NCI-H187 treated with DMSO at 0.1 percent for 48 hours (cell line): ENCODE data around the gene RASGRP3.

Experiments used
- DNase-seq: peaks from one replicate; lab custom pipeline; 2025; lab: John Stamatoyannopoulos, UW

The RASGRP3 gene

DNA sequence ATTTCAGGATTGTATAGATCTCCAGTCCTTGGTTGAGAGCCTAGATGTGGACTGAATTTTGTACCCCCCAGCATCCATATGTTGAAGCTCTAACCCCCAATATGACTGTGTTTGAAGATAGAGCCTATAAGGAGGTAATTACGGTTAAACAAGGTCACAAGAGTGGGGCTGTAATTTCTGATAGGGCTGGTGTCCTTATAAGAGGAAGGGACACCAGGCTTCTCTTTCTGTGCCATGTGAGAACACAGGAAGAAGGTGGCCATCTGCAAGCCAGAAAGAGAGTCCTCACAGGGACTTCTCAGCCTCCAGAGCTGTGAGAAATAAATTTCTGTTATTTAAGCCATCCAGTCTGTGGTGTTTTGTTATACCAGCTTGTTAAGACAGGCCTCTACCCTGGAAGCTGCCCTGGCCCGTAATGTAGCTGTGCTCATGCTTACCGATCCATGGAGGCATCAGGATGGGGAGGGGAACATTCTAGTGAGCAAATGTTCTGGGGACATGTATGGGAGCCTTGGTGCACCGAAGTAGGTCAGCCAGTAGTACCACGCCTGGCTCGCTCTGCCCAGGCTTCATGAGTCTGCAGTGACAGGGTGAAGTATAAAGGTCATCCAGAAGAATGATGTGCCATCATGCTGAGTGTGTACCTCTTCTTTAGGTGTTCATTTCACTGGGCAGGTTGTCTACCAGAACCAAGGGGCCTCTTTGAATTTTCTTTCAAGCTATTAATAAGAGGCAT lies 16.1 kb downstream of the RASGRP3 start:
- DNase-seq, result no peak

DNA sequence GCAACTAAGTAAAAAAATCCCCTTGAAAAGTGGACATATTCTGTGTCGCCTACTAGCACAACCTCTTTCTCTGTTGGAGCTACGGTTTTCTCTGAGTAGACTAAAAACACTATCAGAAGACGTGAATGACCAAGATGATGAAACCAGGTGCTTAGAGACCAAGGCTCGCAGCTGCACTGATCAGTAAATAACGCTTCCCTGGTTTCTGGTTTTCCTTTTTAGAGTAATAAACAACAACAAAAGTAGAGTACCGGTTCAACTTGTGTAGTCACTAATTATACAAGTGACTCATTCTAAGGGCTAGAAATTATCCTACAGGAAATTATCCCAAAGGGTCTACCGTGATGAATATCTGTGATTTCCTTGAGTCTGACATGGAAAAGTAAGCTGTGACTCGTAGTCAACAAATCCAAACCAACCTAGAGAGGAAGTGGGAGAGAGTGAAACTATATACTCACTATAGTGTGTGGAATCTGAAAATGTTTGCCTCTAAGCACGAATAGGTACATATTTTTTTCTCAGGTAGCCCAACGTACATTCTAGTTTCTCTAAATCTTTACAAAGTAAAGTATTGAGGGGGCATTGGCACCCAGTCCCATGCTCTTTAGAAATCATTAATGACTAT lies 17.8 kb downstream of the RASGRP3 start:
- DNase-seq, result no peak

DNA sequence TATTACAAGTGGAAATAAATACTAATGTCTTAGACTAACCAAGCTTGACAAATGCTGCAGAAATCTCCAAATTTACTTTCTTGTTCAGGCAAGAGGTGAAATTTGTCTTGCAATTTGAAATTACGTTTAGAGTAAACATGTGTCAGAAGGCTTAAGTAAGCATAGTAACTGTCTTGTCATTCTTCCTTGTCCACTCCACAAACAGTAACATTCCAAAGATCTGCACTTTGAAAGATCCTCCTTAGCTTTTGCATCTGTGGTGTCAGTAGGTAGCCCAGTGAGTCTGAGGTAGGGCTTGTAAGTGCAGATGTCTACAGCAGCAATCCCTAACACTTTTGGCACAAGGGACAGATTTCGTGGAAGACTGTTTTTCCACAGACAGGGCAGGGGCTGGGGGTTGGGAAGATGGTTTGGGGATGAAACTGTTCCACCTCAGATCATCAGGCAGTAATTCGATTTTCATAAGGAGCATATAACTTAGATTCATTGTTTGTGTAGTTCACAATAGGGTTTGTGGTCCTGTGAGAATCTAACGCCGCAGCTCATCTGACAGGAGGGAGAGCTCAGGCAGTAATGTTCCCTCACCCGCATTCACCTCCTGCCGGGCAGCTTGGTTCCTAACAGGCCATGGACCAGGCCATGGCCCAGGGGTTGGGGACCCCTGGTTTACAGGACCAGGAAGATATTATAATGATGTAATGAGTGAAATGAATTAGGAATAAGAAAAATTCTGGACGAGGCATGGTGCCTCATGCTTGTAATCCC lies 18.6 kb downstream of the RASGRP3 start:
- DNase-seq, result no peak

DNA sequence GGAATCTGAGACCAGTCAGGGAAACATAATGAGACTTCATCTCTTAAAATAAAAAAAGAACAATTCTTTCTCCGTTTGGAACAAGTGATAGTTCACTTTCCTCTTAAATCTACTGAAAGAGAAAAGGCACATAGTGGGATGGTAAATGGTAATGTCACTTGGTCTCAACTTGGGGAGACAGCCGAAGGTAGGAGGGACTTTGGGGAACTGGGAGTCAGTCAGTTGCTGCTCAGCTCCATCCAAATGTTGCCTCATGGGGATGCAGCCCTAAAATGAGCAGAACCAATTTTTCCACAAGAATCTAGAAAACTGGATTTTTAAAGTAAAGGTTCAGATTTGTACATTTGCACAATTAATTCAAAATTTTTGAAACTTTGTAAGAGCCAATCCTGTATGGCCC lies 19.2 kb downstream of the RASGRP3 start:
- DNase-seq, result no peak

DNA sequence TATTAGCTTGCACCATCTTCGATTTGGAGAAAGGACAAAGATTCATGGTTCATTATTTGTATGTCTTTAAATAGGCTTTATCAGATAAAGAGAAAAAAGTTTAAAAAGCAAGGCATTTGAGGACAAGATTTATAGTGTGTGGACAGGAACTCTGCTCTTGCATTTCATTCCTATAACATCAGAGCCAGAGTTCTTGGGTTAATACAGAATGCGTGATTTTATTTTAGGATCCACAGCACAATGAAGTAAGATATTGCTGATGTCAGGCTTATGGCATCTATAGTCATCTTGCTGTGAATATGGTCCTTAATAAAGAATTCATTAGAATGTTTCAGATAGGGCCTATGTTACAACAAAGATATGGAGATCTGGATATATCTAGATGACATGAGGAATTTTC lies 19.7 kb downstream of the RASGRP3 start:
- DNase-seq, result no peak

DNA sequence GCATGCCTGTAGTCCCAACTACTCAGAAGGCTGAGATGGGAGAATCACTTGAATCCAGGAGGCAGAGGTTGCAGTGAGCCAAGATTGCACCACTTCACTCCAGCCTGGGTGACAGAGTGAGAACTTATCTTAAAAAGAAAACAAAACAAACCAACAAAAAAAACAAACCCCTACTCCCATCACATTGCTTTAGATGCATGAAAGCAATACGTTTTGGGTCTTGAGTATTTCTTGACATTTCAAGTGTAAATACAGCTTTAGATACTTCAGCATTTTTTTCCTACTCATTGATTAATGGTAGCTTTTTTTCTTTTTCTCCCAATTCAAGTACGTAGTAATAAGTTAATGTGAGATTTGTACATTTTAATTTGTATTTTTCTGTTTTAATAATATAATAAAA lies 20.3 kb downstream of the RASGRP3 start:
- DNase-seq, result no peak

DNA sequence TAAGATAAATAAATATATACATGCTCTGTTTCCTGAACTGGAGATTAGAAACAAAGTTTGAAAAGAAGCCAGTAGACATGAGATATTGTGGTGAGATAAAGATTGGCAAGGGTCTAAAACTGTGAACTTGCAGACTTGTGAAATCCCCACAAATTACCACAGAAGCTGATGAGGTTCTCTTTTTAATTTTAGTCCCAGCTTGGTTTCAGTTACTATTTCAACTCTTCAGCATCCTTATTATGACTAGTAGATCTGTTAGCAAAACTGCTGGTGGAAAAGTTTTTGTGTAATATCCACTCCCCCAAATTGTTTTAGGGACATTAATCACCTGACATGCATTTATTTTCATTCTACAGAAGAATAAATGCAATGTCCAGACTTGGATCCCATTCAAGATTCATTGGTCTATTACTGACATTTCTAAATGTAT lies 20.8 kb downstream of the RASGRP3 start:
- DNase-seq, result no peak

DNA sequence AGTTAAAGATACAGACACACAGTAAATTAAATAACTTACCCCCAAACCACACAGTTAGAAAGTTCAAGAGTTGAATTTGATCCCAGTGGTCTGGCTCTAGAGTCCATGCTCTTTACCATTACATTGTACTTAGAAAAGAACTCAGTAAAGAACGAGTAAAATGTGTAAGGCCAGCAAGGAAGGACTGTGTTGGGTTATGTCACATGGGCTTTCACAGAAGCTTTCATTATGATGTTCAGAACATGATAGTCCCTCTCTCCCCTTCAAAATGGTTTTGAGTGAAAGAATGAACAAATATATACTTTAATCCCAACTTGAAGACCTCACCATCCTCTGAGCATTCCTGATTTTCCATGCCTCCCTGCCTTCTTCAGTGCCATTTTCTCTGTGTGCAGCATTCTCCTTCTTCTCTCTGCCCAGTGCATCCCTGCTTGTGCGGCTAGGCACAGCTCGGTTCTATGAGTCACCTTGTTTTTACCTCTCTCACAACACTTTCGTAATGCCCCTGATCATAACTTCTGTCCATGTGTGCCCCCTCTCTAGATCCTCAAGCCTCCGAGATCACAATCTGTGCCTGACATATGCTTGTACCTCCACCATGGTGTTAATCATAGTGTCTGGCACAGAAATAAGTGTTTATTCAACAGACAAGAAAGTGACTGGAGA lies 22.0 kb downstream of the RASGRP3 start:
- DNase-seq, result no peak

DNA sequence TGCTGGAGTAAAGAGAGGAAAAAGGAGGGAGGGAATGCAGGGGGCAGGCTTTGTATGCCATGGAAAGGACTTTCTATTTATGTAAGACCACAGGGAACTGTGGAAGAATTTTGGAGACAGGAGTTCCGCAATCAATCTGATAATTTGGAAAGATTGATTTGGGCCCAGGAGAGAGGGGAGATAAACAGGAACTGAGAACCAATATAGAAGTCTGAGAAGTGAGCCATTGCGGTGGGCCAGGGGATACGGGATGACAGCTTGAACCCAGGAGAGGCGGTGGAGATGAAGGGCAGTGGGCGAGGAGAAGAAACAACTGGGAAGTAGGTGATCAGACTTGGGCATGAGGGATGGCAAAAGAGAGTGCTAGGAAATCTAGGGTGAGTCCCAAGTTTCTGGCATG lies 23.7 kb downstream of the RASGRP3 start:
- DNase-seq, result no peak

DNA sequence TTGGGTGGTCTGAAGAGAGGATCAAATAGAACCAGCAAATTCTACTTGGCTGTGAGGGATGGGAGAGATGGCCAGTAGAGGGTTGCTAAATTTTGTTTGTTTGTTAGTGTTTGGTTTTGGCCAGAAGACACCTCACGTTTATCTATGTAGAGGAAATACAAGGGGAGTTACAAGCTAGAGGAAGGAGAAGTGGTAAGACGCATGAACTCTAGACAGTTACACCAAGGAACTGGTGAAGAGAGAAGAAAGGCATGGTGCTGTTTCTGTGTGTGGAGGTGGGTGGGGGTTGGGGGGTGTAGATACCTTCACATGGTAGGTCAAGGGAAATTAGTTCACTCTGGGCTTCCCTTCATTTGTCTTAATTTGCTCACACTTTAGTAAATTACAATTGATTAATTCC lies 25.6 kb downstream of the RASGRP3 start:
- no peak for DNase-seq

DNA sequence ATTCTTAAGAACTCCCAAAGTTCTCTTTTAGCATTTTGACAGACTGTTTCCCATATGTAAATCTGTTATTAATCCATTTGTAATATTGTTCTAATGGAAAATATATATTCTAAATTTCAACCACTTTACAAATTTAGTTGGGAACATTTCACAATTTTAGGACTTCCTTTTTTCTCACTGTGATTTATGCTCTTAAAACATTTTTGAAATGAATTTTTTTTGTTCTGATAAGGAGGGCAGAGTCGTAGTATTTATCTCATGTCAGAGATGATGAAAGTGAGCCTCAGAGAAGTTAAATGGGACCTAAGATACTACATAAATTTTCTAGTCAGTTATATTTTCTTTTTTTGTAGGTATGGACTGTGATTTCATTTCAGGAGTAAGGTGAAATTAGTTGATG lies 26.6 kb downstream of the RASGRP3 start:
- DNase-seq, result no peak

DNA sequence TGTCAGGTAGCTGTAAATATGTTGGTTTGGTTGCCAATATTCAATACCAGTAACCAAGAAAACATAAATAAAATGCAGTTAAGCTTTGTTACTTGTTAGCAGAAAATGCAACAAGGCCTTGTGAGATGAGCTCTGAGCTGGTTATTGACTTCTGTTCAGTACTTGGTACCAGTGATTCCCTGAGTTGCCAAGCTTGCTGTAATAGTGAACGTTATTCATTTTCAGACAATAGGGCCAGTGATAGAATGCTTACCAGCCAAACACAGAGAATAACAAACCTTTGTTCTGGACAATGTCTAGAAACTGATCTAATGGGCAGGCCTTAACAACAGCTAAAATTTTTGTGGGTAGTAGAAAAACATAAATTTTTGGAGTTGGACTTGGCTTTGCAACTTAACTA lies 29.5 kb downstream of the RASGRP3 start:
- no peak for DNase-seq

DNA sequence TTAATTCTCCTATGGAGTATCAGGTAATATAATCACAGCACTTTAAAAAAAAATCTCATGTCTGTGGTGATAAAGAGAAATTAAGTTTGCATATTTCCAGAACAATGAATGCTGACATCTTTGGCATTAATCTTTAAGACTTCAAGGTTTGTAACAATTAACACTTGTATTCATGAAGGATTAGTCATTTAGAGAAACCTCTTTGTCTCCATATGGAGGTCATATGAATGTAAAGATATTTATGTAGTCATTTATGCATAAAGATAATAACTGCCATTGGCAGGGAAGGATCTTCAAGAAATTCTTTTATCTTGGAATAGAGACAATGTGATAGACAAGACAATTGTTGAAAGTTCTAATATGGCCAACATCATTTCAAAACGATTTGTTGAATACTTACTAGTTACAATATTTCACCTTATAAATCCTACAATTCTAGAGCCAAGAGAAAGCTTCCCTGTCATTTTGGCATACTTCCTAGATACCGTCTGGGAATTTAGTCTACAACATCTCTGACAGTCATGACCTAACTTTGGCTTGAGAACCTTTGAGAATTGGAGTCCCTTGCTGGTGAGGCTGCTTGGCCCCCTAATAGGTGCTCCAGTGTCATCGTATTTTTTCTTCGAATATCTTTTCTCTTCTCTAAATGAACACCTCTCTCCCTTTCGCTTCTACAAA lies 33.6 kb downstream of the RASGRP3 start:
- no peak for DNase-seq

DNA sequence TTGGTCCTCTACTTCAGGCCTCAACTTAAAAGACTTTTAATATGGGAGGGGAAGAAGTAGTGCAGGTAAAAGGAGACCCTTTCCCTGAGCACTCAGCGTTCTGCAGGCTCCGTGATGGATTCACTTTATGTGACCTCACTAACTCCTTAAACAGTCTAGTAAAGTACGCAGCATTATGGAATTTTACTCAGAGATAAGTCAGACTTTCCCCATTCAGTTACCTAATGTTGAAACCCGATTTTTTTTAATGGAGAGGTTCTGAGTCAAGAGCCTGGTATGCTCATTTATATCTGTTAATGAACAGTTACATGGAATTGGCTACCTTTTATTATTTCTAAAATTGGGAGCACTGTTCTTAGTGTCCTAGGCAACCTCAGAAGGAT lies 34.1 kb downstream of the RASGRP3 start:
- no peak for DNase-seq

DNA sequence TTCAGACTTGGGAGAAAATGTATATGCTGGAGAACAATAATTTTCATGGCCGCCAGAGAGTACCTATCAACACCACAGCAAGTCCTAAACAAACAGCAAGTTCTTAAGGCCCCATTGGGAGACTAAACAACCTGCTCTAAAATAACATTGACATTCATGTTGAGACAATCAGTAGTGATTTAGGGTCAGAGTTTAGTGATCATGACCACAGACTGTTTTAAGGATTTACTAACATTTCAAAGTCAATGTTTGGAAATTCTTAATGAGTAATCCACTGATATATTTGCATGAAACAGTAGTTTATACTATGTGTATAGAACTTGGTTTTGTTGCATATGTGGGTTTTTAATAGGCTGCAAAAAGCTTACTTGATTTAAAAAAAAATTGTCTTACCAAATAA lies 34.7 kb downstream of the RASGRP3 start:
- no peak for DNase-seq

DNA sequence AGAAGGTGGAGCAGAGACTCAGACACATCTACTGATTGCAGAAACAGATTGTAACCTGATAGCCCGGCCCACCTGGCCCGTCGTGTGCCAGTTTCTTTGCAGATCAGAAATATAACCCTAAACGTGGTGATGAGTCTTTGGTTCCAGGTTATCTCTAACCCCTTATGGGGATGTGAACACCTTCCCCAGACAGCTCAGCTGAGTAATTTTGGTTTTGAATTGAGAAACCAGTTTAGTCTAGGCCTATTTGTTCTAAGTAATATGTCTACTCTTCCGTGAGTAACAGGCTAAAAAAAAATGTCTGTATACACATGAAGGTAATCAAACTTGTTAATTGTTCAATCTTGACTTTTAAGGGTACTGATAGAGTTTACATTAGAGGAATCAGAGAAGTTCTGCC lies 35.7 kb downstream of the RASGRP3 start:
- DNase-seq, result no peak

DNA sequence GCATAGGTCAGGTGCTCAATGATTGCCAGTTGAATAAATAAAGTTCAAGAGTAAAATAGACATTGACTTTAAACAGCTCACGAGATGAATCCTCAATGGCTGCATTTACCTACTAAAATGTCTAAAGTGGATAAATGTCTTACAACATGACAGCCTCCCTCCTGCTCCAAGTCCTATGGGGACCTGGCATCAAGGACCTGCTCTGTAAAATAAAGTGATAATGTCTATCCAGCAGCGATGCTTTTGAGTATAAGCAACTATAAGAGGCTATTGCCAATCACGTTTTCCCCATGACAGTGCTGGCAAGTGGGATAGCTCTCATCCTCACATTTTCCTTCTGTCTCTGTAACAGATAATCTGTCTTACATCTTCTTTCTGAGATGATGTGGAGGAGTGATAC lies 37.0 kb downstream of the RASGRP3 start:
- no peak for DNase-seq

DNA sequence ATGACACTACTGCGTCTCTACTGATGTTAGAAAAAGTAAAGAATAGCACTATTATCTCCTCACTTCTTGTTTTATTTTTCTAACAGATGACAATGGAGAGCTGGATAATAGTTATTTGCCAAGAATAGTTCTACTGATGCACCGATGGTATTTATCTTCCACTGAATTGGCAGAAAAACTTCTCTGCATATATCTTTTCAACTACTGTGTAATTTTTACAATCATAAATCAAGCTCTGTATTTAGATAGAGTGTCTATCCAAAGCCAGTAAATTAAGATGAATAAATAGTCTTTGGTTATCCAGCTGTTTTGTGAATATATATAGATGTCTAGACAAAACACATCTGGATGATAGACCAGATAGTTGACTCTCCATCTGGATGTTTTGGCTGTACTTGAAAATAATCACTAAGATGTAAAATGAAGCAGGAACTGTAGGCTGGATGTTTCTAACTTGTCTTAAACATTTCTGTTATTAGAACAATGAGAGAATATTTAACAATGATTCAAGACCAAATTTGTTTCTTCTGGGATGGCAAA lies 40.1 kb downstream of the RASGRP3 start:
- DNase-seq, result no peak

DNA sequence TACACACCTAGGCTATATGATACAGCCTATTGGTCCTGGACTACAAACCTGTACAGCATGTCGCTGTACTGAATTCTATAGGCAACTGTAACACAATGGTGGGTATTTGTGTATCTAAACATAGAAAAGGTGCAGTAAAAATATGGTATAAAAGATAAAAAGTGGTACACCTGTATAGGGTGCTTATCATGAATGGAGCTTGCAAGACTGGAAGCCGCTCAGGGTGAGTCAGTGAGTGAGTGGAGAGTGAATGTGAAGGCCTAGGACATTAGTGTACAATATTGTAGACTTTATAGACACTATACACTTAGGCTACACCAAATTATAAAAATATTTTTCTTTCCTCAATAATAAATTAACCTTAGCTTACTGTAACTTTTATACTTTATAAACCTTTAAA lies 41.8 kb downstream of the RASGRP3 start:
- no peak for DNase-seq

DNA sequence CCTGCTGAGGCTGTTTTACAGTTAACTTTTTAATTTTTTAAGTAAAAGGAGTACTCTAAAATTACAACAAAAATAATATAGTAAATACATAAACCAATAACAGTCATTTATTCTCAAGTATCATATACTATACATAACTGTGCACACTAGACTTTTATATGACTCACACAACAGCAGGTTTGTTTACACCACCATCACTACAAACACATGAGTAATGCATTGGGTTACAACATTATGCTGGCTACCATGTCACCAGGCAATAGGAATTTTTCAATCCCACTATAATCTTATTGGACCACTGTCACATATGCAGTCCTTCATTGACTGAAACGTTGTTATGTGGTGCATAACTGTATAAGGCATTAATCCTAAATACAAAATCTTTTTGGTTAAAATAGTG lies 42.5 kb downstream of the RASGRP3 start:
- no peak for DNase-seq

DNA sequence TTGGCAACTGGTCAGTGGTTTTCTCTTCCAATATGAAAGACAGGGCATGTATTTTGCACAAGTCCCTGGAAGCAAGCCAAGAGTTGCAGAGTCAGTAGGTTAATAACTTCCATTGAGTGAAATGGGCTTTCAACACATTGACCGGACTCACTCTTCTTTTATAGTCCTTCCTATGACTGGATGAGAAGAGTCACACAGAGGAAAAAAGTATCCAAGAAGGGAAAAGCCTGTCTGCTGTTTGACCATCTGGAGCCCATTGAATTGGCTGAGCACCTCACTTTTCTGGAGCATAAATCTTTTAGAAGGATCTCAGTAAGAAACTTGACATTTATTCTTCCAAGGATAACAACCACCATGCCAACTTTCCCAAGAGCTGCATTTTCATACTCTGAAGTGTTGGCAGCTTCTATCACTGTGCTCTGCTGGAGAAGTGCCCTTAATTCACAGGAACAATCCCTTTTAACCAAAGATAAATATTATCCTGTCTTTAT lies 45.4 kb downstream of the RASGRP3 start:
- DNase-seq, result no peak

DNA sequence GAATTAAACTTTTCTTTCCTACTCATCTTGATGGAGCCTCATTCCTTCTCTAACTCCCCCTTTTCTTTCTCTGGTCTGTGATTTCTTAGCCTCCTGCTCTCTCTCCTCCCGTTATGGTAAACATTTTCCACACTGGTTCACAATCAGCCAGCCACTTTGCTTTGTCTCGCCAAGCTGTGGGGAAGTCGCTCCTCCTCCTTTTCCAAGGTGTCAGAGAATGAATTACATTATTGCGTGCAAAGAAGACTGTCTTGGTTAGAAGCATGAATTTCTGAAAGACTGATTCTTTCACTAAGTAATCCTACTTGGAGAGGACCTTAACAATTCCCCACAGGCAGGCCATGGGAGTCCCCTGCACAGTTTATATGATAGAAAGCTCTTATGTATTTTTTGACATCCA lies 46.1 kb downstream of the RASGRP3 start:
- DNase-seq, result no peak
